Measurements from ENCODE around the gene PROCA1. TPM values are rescaled to one million over a fixed set of nuclear protein-coding genes. Genes with fewer than 3 reads are reported as not detected.

The PROCA1 gene
- total and polyA plus RNA-seq, 9 of the 15 experiments (the other 6 are each of a cell fraction or from before 2014, with no cell fraction given) = 0.78 to 16.2 (median 5.6) TPM

- TF ChIP-seq CHD4 (IDR thresholded peaks at IDR 0.05; ENCODE audit: insufficient read depth, insufficient replicate concordance, low read depth, low read length, poor library complexity, severe bottlenecking) = no peak
- TF ChIP-seq ZNF561 (CRISPR knock-in tag; conservative IDR thresholded peaks at IDR 0.05) = no peak
- TF ChIP-seq CTCF (IDR thresholded peaks at IDR 0.05 in 2 of 3, conservative IDR thresholded peaks at IDR 0.05 in 1 of 3; ENCODE audit: insufficient read depth in 2 of 3, low read depth in 1 of 3, low read length in 3 of 3) = no peak
- no peak for TF ChIP-seq PURB (CRISPR knock-in tag; IDR thresholded peaks at IDR 0.05; ENCODE audit: low read depth)
- no peak for TF ChIP-seq USF2 (CRISPR knock-in tag; IDR thresholded peaks at IDR 0.05)
- TF ChIP-seq NELFE (IDR thresholded peaks at IDR 0.05; ENCODE audit: insufficient read depth, insufficient read length) = no peak
- no peak for TF ChIP-seq NR2C2 (CRISPR knock-in tag; IDR thresholded peaks at IDR 0.05)
- no peak for TF ChIP-seq NR2C2 (tag; IDR thresholded peaks at IDR 0.05)
- no peak for TF ChIP-seq KLF6 (CRISPR knock-in tag; IDR thresholded peaks at IDR 0.05; ENCODE audit: borderline replicate concordance)
Measured at GRCh38 chr17:28657756-28658155, 53.9 kb downstream of the PROCA1 start (continued).
